ENCODE results near the gene ABLIM3.
A peak's percentile ranks its signal among the peaks of the same experiment; 100 is the strongest.

Gene ABLIM3

DNA sequence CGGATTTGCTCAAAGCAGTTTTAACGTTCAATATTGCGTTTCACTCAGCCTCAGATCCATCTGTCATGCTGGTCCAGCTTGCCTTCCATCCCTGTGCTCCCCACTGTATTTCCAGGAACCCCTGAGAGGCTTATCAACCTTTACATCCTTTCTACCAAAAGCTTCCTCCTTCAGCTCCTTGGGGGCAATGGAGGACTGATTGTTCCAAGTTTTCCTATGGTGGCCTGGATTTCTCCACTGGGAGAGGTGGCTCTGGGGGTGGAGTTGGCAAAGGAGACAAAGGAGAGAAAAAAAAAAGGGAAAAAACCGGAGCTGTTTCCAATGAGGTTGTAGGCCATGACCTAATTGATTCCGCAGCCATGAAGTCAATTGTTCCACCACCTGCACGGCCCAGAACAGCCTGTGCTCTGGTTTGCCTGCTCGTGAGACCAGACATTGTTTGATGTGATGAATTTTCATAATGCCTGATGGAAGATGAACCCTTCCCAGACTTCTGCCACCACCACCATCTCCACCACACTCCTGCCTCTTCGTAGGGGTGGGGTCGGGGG, 54.1 kb downstream of the ABLIM3 start:
- DNase-seq = no peak

- no peak for DNase-seq
These were observed 54.7 kb downstream of the ABLIM3 start for GRCh38 chr5:149195962-149196361.

GRCh38 chr5:149198148-149198547, 56.9 kb downstream of the ABLIM3 start:
- DNase-seq = no peak

DNA sequence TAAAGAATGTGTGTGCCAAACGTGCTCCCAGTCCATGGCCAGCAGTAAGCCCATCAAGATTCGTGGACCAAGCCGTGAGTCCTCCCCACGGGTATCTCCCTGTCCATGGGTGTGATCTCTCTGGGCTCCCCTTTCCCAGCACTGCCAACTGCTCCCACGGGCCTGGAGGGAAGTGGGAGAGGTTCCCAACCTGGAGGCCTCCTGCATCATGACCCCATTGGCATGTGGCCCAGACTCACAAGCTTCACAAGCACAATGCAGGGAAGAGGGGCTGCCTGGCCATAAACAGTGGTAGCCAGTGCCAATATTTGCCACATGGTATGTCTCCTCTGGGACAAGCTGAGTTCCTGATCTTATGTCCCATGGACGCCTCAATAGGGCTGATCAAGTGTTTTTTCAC, 59.1 kb downstream of the ABLIM3 start:
- DNase-seq = no peak

DNA sequence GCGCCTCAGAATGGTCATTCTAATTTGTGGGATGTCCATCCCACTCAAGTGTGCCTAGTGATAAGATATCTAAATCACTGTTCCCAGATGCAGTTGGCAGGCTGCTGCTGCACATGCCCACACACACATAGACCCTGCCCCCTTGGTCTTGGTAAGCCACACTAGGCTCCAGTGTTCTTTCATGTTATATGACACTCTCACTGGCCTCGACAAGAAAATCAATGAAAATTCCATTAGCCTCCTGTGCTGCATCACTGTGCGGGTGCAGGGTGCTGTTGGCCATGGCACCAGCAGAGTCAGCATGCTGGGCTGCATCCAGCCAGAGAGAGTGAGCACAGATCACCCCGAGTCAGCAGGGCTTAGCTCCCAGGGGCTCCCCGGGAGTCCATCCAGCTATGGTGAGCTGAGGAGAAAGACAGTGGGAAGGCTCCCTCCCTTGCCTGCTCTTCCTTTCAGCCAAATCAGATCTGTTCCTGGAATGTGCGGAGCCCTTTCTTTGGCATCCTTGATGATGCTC, 59.9 kb downstream of the ABLIM3 start:
- DNase-seq = no peak

DNA sequence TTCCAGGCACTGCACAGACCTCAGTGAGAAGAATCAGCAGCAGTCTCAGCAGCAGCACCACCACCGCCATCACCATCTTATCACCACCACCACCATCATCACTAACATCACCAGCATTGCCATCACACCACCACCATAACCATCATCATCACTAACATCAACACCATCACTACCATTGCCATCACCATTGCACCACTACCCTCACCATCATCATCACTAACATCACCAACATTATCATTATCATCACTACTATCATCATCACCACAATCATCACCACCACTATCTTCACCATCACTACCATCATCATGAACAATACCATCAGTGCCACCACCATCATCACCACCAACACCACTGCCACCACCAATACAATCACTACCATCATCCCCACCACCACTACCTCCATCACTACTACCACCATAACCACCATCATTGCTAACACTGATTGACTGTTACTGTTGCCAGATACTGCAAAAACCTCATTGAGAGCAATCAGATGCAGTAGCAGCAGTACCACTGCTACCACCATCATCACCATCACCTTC, 61.7 kb downstream of the ABLIM3 start:
- no peak for DNase-seq

DNA sequence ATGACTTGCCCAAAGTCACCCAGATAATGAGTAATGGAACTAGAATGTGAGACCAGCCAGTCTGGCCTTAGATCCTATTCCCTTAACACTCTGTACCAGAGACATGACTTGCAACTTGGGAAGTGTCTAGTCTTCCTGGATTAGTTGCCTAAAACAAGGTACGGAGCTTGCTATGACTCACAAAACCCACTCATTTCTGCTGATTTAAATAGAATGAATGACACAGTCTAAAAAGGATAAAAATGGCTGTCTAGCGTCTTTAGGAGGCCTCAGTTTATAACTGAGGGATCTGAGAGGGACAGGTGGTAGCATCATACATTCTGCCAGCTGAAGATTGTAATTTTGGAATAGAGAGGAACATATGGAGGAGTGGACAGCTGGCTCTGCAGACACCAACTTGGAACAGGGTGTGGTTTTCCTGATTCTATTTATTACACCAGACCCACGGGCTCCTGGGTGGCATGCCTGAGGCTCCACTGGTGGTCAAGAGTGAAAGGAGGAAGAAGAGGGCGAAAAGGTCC, 62.7 kb downstream of the ABLIM3 start:
- no peak for DNase-seq

GRCh38 chr5:149205625-149206523, 64.6 kb downstream of the ABLIM3 start:
- DNase-seq = no peak

DNA sequence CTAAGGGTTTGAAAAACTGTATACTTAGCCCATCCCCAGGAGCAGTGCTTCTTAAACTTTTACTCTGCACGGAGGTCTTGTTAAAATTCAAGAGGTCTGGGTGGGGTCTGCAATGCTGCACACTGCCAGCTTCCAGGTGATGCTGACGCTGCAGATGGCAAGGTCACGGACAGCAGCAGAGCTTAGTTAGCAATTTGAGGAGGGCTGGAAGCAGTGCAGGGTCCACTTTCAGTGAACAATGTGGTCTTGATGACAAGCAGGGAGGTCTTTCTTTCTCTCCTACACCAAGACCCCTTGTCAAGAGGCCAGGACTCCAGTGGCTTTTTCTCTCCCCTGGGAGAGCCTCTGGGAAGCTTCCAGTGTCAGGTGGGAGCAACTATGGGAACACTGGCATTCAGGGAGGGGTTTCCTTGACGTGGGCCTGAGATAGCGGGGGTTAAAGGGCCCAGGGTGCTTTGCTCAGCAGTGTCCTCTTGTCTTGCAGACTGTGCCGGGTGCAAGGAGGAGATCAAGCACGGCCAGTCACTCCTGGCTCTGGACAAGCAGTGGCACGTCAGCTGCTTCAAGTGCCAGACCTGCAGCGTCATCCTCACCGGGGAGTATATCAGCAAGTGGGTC, 65.3 kb downstream of the ABLIM3 start:
- no peak for DNase-seq

DNA sequence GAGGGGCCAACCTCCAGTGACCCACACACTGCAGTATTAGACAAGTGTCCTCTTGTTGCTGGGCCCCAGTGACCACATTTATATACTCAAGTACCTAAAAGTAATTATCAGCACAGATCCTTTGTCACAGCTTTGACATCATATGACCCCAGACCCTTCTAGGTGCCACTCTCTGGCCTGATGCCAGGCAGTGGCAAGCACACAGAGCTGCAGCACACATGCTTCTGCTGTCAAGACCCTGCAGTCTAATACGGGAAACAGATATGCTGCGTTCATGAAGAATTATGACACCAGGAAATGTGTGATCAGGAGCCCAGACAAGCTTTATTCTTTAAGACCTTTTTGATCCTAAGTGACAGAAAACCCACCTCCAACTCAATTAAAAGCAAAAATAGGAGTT, 66.5 kb downstream of the ABLIM3 start:
- no peak for DNase-seq

GRCh38 chr5:149210225-149210624, 68.9 kb downstream of the ABLIM3 start:
- DNase-seq = no peak

DNA sequence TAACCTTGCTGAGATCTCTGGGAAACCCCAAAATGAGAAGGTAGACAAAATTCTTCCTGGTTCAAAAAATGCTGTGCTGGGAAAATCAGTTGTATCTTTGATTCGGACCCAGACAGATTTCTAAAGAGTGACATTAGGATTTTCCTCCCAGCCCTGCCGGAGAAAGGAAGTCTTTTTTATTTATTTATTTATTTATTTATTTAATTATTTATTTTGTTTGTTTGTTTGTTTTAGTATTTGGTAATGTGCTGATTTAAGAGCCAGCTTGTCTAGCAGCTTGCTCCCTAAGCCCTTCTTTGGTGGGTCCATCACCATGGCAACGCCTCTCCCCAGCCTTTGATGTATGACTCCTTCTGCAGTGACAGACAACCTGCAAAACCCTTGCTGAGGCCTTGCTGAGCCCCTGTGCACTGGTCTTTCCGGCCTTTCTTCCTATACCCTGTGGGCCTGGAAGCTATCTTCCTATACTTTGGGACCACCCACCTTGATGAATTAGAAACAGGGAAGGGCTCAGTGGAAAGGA, 69.7 kb downstream of the ABLIM3 start:
- DNase-seq = no peak

DNA sequence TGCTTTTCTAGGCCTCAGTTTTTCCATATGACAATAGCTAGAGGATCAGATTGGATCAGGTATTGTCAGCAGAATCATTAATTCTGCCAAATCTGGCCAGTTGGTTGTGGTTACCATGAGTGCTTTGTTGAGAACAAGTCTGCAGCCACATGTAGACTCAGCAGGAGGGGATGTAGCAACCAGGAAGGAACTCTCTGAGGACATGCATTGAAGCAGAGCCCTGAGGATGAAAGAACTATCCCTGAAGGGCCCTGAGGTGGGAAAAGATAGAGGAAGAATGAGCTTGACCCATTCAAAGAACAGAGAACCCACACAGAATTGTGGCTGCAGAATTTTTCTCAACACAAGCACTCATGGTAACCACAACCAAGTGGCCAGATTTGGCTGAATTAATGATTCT, 70.3 kb downstream of the ABLIM3 start:
- DNase-seq = no peak

DNA sequence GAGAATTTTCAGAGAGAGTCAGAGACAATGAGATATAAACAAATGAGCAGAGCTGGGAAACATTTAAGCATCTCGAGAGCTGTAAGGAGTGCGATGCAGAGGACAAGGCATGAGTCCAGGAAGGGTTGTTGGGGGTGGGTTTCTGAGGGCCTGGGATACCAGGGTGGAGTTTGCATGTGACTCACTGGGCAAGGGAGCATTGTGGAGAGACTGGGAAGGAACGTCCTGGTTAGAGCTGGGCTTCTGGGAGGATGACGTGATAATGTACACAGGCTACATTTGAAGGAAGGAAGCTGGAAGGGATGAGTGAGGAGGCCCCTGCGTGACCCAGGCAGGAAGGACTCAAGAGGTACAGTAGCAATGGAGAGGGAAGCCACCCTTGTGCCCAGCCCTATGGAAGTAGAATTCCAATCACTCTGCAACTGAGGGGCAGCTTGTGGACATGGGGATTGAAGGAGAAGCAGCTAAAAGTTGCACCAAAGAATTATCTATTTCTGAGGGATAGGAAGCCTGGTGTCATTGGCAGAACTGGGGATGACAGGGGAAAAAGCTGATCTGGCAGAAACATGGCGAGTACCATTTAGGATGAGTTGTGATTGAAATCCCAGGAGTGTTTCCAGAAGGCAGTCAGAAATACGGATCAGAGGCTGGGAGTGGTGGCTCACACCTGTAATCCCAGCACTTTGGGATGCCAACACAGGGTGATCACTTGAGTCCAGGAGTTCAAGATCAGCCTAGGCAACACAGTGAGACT, 71.1 kb downstream of the ABLIM3 start:
- no peak for DNase-seq

- no peak for DNase-seq
These were observed 72.1 kb downstream of the ABLIM3 start for GRCh38 chr5:149213264-149213880.

DNA sequence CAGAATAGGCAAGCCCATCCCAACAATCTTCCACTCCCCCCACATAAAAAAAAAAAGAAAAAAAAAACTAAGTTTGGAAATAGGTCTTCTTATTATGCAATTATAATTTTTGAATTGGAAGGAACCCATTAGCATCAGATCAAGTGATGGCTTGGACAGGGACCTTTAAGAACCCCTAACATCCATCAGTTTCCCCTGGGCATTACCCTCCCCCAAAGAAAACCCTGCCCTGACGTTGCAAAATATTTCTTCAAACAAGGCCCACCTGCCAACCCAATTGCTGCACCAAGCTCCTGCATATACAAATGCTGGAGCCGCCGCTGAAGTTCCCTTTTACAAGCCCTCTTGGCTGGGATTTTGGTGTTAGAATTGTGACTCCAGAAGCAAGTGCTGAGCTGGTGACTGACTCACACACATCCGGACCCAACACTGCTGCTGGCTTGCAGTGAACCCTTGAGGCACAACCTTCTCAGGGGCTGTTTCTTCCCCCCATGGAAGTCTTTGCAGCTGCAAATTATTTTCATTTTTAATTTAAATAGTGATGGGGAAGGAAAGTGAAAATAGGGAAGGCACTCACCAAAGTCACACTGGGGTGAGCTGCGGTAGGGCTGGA, 74.3 kb downstream of the ABLIM3 start:
- DNase-seq = no peak

DNA sequence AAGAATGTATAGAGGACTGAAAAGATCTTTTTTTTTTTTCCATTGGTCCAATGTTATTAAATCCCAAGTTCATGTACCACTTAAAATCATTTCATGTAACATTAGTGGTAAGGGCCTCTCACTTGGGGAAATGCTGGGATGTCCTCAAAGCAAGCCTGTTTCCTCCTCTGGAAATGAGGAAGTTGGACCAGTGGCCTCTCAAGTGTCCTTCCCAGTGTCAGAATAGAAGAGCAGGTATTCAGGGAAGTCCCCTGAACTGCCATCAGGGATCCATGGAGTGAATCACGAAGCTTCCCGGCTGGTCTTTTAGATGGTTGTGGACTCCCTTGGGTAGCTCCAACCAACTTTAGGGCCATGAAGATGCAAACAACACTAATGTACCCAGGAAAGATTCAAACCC, 75.2 kb downstream of the ABLIM3 start:
- no peak for DNase-seq

- DNase-seq = no peak
These were observed 76.0 kb downstream of the ABLIM3 start for GRCh38 chr5:149217096-149217802.

DNA sequence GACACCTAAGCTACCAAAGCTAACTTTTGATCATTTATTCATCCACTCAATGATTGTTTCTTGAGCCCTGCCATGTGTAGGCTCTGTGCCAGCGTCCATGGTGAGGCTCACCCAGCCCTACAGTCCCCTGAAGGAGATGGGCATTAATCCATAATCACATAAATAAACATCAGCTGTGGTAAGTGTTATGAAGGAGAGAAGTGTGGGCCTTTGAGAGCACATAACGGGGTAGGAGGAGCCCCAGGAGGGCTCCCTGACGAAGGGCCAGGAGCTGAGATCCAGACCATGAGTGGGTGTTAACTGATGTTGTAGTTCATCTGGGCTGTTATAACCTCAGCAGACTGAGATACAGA, 76.5 kb downstream of the ABLIM3 start:
- no peak for DNase-seq

DNA sequence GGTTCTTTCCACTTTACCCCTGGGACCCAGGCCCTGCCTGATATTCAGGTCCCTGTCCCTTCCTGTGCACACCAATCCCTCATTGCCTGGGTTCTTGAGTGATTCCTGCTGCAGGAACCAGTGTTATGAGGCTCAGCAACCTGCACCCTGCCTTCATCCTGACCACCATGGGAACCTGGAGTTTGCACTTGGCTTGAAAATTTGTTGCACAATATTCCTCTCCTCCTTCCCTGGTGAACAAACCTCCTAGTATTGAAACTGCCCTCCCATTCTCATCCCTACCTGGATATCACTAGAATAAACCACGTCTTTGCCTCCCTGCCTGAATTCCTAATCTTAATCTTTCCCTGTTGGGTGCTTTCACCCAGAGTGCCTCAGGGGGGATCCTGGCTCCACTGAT, 78.3 kb downstream of the ABLIM3 start:
- DNase-seq = no peak

DNA sequence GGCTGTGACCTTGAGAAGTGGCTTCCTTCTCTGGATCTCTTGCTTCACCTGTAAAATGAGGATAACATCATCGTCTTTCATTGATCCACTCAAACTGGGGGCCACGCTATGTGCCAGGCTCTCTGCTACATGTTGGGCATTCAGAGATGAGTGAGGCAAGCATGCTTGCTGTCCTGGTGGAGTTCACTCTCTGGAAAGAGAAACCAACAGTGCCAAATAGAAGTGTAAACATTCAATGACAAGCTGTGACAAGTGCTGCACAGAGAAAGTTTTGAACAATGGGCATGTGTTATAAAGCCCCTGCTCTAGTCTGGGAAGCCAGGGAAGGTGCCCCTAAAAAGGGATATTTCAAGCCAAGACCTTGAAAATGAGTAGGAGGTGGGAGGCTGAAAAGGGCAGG, 79.5 kb downstream of the ABLIM3 start:
- peak; percentile 59 for DNase-seq
